Osteoblast (primary cell): Measurements from ENCODE around the gene AP2A1. TPM values are rescaled to one million over a fixed set of nuclear protein-coding genes. Genes with fewer than 3 reads are reported as not detected.

ENCODE experiments used
- DNase-seq: peaks from one replicate; pipeline ENCODE4 v3.0.0; 2011; ENCODE audit warnings: low spot score, mixed read lengths; ENCODE audit not compliant: insufficient read length; ENCODE audit errors: missing footprints
- H2AFZ ChIP-seq: 2 replicates; pipeline ENCODE4 v1.6.0; 2011; ENCODE audit warnings: mild to moderate bottlenecking, low read length
- H3K27ac ChIP-seq: 2 replicates; pipeline ENCODE4 v1.5.1; 2011; ENCODE audit warnings: mild to moderate bottlenecking, low read depth, low read length, moderate library complexity
- H3K27me3 ChIP-seq: 2 replicates; pipeline ENCODE4 v1.6.0; 2012; ENCODE audit warnings: mild to moderate bottlenecking, control low read depth, inconsistent platforms, low read length, moderate library complexity; ENCODE audit not compliant: insufficient read depth
- H3K36me3 ChIP-seq: 2 replicates; pipeline ENCODE4 v1.5.1; 2011; ENCODE audit warnings: mild to moderate bottlenecking, low read length, control low read depth, moderate library complexity; ENCODE audit not compliant: insufficient read depth
- H3K4me1 ChIP-seq: 2 replicates; pipeline ENCODE4 v1.5.1; 2011; ENCODE audit warnings: mild to moderate bottlenecking, low read length, control low read depth, moderate library complexity; ENCODE audit not compliant: insufficient read depth
- H3K4me2 ChIP-seq: 2 replicates; pipeline ENCODE4 v1.6.0; 2011; ENCODE audit warnings: mild to moderate bottlenecking, low read length; ENCODE audit not compliant: insufficient read depth
- H3K4me3 ChIP-seq: fragments of 200-600 bp; sonication (generic); 3 replicates; pipeline ENCODE4 v1.5.1; 2012; ENCODE audit warnings: mild to moderate bottlenecking, low read length, inconsistent platforms; ENCODE audit not compliant: insufficient read depth
- H3K79me2 ChIP-seq: 2 replicates; pipeline ENCODE4 v1.6.0; 2012; ENCODE audit warnings: mild to moderate bottlenecking, low read length, control low read depth, inconsistent platforms; ENCODE audit not compliant: insufficient read depth
- H3K9me3 ChIP-seq: 2 replicates; pipeline ENCODE4 v1.5.1; 2011; ENCODE audit warnings: low read depth, low read length, control low read depth
- H4K20me1 ChIP-seq: 2 replicates; pipeline ENCODE4 v1.6.0; 2012; ENCODE audit warnings: mild to moderate bottlenecking, low read length, control low read depth; ENCODE audit not compliant: insufficient read depth
- total RNA-seq: library from RNA; depleted of rRNA; stranded (reverse); fragments of >200 nt; gene quantifications from 2 replicates; pipeline ENCODE4 v1.2.3, GENCODE V29; 2012
- TF ChIP-seq, protein P1 (sequence below): IDR thresholded peaks from 2 replicates; pipeline ENCODE4 v1.5.1; 2011; ENCODE audit warnings: mild to moderate bottlenecking, low read depth, low read length, moderate library complexity; ENCODE audit errors: extremely low read depth

The AP2A1 gene
- total RNA-seq, 1 donor, result 98.1 TPM

- Histone ChIP-seq H4K20me1 (peaks cover 39% of the 10 kb centered on the region), H3K9me3 (no peaks in the 10 kb centered on the region), H3K36me3 (peaks cover 32% of the 10 kb centered on the region), H3K27me3 (no peaks in the 10 kb centered on the region), H3K4me3 (no peak overlapping the region), H3K4me1 (peaks cover 32% of the 10 kb centered on the region), H3K79me2 (peaks cover 45% of the 10 kb centered on the region), H2AFZ (no peak overlapping the region), H3K27ac (no peak overlapping the region), H3K4me2 (no peak overlapping the region)
- no peak for DNase-seq
- TF ChIP-seq, protein P1, sequence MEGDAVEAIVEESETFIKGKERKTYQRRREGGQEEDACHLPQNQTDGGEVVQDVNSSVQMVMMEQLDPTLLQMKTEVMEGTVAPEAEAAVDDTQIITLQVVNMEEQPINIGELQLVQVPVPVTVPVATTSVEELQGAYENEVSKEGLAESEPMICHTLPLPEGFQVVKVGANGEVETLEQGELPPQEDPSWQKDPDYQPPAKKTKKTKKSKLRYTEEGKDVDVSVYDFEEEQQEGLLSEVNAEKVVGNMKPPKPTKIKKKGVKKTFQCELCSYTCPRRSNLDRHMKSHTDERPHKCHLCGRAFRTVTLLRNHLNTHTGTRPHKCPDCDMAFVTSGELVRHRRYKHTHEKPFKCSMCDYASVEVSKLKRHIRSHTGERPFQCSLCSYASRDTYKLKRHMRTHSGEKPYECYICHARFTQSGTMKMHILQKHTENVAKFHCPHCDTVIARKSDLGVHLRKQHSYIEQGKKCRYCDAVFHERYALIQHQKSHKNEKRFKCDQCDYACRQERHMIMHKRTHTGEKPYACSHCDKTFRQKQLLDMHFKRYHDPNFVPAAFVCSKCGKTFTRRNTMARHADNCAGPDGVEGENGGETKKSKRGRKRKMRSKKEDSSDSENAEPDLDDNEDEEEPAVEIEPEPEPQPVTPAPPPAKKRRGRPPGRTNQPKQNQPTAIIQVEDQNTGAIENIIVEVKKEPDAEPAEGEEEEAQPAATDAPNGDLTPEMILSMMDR, result no peak
Measured at GRCh38 chr19:49853852-49854377, 87.1 kb downstream of the AP2A1 start.

GRCh38 chr19:49854378-49855263 is 87.8 kb downstream of the AP2A1 start:
- H3K27me3 ChIP-seq, result no peaks in the 10 kb centered on the region
- H3K36me3 ChIP-seq, result peaks cover 33% of the 10 kb centered on the region

DNA sequence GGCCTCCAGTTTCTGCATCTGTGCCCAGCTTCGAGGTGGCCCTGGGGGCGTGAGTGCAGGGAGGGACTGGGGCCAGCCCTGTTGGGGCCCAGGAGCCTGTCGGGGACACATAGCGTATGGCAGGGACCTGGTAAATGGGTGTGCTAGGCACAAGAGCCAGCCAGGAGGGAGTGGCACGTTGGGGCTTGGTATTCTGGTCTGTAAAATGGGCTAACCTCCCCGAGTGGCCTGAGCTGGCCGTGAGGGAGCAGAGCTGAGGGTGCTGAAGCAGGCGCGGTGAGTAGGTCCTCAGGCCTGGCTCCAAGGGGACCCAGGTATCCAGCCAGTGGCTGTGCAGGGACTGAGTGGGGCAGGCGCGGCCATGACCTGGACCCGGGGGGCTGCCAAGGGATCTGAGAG is 88.5 kb downstream of the AP2A1 start:
- Histone ChIP-seq H4K20me1 (peaks cover 34% of the 10 kb centered on the region), H2AFZ (no peak overlapping the region), H3K27me3 (no peaks in the 10 kb centered on the region), H3K79me2 (peaks cover 36% of the 10 kb centered on the region), H3K4me3 (no peak overlapping the region), H3K9me3 (no peaks in the 10 kb centered on the region), H3K27ac (no peak overlapping the region), H3K4me2 (no peak overlapping the region), H3K36me3 (peaks cover 38% of the 10 kb centered on the region), H3K4me1 (peaks cover 35% of the 10 kb centered on the region)
- no peak for DNase-seq
- TF ChIP-seq, protein P1, result no peak

More at GRCh38 chr19:49854378-49855263, 87.8 kb downstream of the AP2A1 start:
- H2AFZ ChIP-seq, result no peak overlapping the region
- no peak for DNase-seq
- H3K9me3 ChIP-seq, result no peaks in the 10 kb centered on the region
- H3K27ac ChIP-seq, result no peak overlapping the region
- H3K4me1 ChIP-seq, result peaks cover 36% of the 10 kb centered on the region
- no peak overlapping the region for H3K4me3 ChIP-seq
- H4K20me1 ChIP-seq, result peaks cover 39% of the 10 kb centered on the region
- H3K79me2 ChIP-seq, result peaks cover 43% of the 10 kb centered on the region
- no peak overlapping the region for H3K4me2 ChIP-seq
- TF ChIP-seq, protein P1, result no peak
